Amygdala (tissue), 56 donors: ENCODE data around the gene FAM227B.

ENCODE experiments used
- DNase-seq, 56 donors: peaks; one replicate each; lab custom pipeline; 2025; lab: John Stamatoyannopoulos, UW

The FAM227B gene

GRCh38 chr15:49303003-49303402 lies 317.6 kb downstream of the FAM227B start:
- no peak for DNase-seq

- no peak for DNase-seq
Observed at GRCh38 chr15:49301562-49301961, 319.1 kb downstream of the FAM227B start.

GRCh38 chr15:49300856-49301255 lies 319.8 kb downstream of the FAM227B start:
- no peak for DNase-seq

- DNase-seq, result no peak
Observed at GRCh38 chr15:49297584-49297983, 323.0 kb downstream of the FAM227B start.

GRCh38 chr15:49296258-49296657 lies 324.4 kb downstream of the FAM227B start:
- no peak for DNase-seq

GRCh38 chr15:49293941-49294340 lies 326.7 kb downstream of the FAM227B start:
- no peak for DNase-seq

GRCh38 chr15:49290191-49290590 lies 330.4 kb downstream of the FAM227B start:
- DNase-seq, result no peak

- peak in 1 of 56 donors; percentile 1 for DNase-seq
Observed at GRCh38 chr15:49288391-49288790, 332.2 kb downstream of the FAM227B start.

- DNase-seq, result no peak
Observed at GRCh38 chr15:49287481-49287880, 333.1 kb downstream of the FAM227B start.

- DNase-seq, result no peak
Observed at GRCh38 chr15:49286649-49287404, 333.8 kb downstream of the FAM227B start.

- DNase-seq, result no peak
Observed at GRCh38 chr15:49282366-49282765, 338.3 kb downstream of the FAM227B start.

GRCh38 chr15:49279521-49280456 lies 340.8 kb downstream of the FAM227B start:
- DNase-seq, result no peak

GRCh38 chr15:49278751-49279150 lies 341.9 kb downstream of the FAM227B start:
- DNase-seq, result no peak
